ENCODE results near the gene CTNNB1. TPM values are rescaled to one million over a fixed set of nuclear protein-coding genes. Genes with fewer than 3 reads are reported as not detected.

The CTNNB1 gene
- total and polyA plus RNA-seq, 2 of the 4 experiments (the other 2 are of a cell fraction) = 364 to 1,677 TPM

- Histone ChIP-seq H2BK20ac (ENCODE audit: low read depth, low read length) (no peak overlapping the region), H3K4me1 (ENCODE audit: control insufficient read depth, insufficient read depth, low read length) (no peaks in the 10 kb centered on the region), H3K27ac (ENCODE audit: insufficient read depth, low read length) (no peak overlapping the region), H3K4me2 (ENCODE audit: low read depth, low read length) (no peak overlapping the region), H4K91ac (ENCODE audit: insufficient read depth, low read depth, low read length) (no peak overlapping the region), H3K27me3 (ENCODE audit: control insufficient read depth, insufficient read depth, low read length) (no peaks in the 10 kb centered on the region), H4K5ac (ENCODE audit: low read depth, low read length) (no peak overlapping the region), H3K36me3 (ENCODE audit: control insufficient read depth, insufficient read depth, low read length) (no peaks in the 10 kb centered on the region), H3K4me3 (ENCODE audit: insufficient read depth, low read depth, low read length) (no peak overlapping the region), H4K8ac (ENCODE audit: low read depth in 2 of 2, low read length in 2 of 2) (no peak overlapping the region), H3K9me3 (ENCODE audit: control insufficient read depth, insufficient read depth, low read length) (no peaks in the 10 kb centered on the region), H3K79me1 (ENCODE audit: low read depth in 1 of 2, low read length in 2 of 2) (no peaks in the 10 kb centered on the region), H3K18ac (ENCODE audit: low read depth, low read length) (no peak overlapping the region), H4K20me1 (ENCODE audit: insufficient read depth, low read length) (no peaks in the 10 kb centered on the region), H2AK5ac (ENCODE audit: low read depth, low read length) (no peak overlapping the region), H2BK5ac (ENCODE audit: low read depth, low read length, poor library complexity, severe bottlenecking) (no peak overlapping the region), H2BK15ac (ENCODE audit: low read depth, low read length) (no peak overlapping the region), H2AK9ac (replicated peaks; ENCODE audit: low read depth, low read length, poor library complexity) (no peak overlapping the region), H3K9me1 (ENCODE audit: insufficient read depth, low read length) (no peaks in the 10 kb centered on the region), H3K23ac (ENCODE audit: low read depth, low read length) (no peak overlapping the region), H3K9ac (ENCODE audit: low read depth, low read length) (no peak overlapping the region), H3K14ac (replicated peaks; ENCODE audit: low read depth, low read length) (no peak overlapping the region), H3K4ac (ENCODE audit: low read depth, low read length) (no peak overlapping the region), H2AFZ (replicated peaks; ENCODE audit: low read length, poor library complexity) (no peak overlapping the region), H3K56ac (ENCODE audit: extremely low read depth, insufficient read depth, low read length) (no peak overlapping the region), H2BK120ac (ENCODE audit: low read depth, low read length) (no peak overlapping the region)
- in situ Hi-C loops (cut with MboI; ENCODE audit: low sequenced_read_pairs) = no loop called here
- DNase-seq (no peak), ATAC-seq (ENCODE audit: low read depth) (no peak)
- dilution Hi-C loops (cut with HindIII; ENCODE audit: low sequenced_read_pairs, unreplicated experiment) = no loop called here
- intact Hi-C loops (cut with micrococcal nuclease) = no loop called here
- no peak for TF ChIP-seq MAFK (IDR thresholded peaks at IDR 0.05; ENCODE audit: low read depth, low read length)
- TF ChIP-seq BHLHE40 (IDR thresholded peaks at IDR 0.05; ENCODE audit: low read depth, low read length) = no peak
- no peak for TF ChIP-seq USF2 (IDR thresholded peaks at IDR 0.05; ENCODE audit: low read depth, low read length)
- TF ChIP-seq SMC3 (IDR thresholded peaks at IDR 0.05; ENCODE audit: low read depth, low read length) = no peak
- TF ChIP-seq RCOR1 (IDR thresholded peaks at IDR 0.05; ENCODE audit: insufficient replicate concordance, low read length) = no peak
- TF ChIP-seq CTCF (conservative IDR thresholded peaks at IDR 0.05; ENCODE audit: low read depth, low read length) = no peak
- no peak for TF ChIP-seq CHD1 (IDR thresholded peaks at IDR 0.05; ENCODE audit: low read depth, low read length)
- TF ChIP-seq NFE2L2 (IDR thresholded peaks at IDR 0.05; ENCODE audit: low read depth, low read length) = no peak
- no peak for TF ChIP-seq MXI1 (IDR thresholded peaks at IDR 0.05; ENCODE audit: borderline replicate concordance, low read depth, low read length)
- TF ChIP-seq POLR2A (IDR thresholded peaks at IDR 0.05; ENCODE audit: low read depth, low read length) = no peak
- TF ChIP-seq RFX5 (IDR thresholded peaks at IDR 0.05; ENCODE audit: low read depth, low read length) = no peak
- no peak for TF ChIP-seq ELK1 (IDR thresholded peaks at IDR 0.05; ENCODE audit: borderline replicate concordance, low read depth, low read length)
- no peak for TF ChIP-seq MAZ (IDR thresholded peaks at IDR 0.05; ENCODE audit: borderline replicate concordance, low read depth, low read length)
- no peak for TF ChIP-seq RAD21 (IDR thresholded peaks at IDR 0.05; ENCODE audit: low read length)
- TF ChIP-seq CEBPB (IDR thresholded peaks at IDR 0.05; ENCODE audit: low read depth, low read length) = no peak
- TF ChIP-seq FOS (IDR thresholded peaks at IDR 0.05; ENCODE audit: low read depth, low read length) = no peak
- no TSS peak for BruUV-seq (replicated peaks)
- CTCF ChIA-PET = no interaction called here
- WGBS, 2 experiments (ENCODE audit: extremely low coverage in 2 of 2, insufficient read length in 1 of 2) = no CpG with 5 or more reads among the region's 3 CpGs
- POLR2A ChIA-PET (ENCODE audit: unreplicated experiment) = no interaction called here
Measured at GRCh38 chr3:41162541-41162940, 36.8 kb upstream of the CTNNB1 start.
